Psoas muscle (tissue), 8 donors: ENCODE results near the gene FARP2. TPM values are rescaled to one million over a fixed set of nuclear protein-coding genes. Genes with fewer than 3 reads are reported as not detected.

Experiments used
- ATAC-seq, 4 donors: fragments of 200-7000 bp; cut with Tn5 transposase; one replicate each; pipeline ENCODE4 v1.9.1; 2020; ENCODE audit warnings: moderate library complexity in 3 of 4, mild to moderate bottlenecking in 2 of 4
- DNase-seq, 2 donors: peaks; one replicate each; pipeline ENCODE4 v3.0.0-alpha.2; 2020
- H3K27ac ChIP-seq: fragments of 200-600 bp; one replicate; pipeline ENCODE4 v1.8.0; 2022
- H3K27me3 ChIP-seq, 3 donors: fragments of 200-600 bp in 1 of 3; one replicate each; pipeline versions ENCODE4 v1.6.1 to v1.8.0; 2013 to 2022; ENCODE audit warnings: low read length in 2 of 3, mild to moderate bottlenecking in 2 of 3, moderate library complexity in 1 of 3; ENCODE audit not compliant: insufficient read depth in 3 of 3
- H3K36me3 ChIP-seq, 2 donors: fragments of 200-600 bp in 1 of 2; one replicate each; pipeline versions ENCODE4 v1.6.1 to v1.8.0; 2013 to 2022; ENCODE audit warnings: low read depth in 1 of 2, mild to moderate bottlenecking in 1 of 2, moderate library complexity in 1 of 2; ENCODE audit not compliant: insufficient read depth in 1 of 2
- H3K4me1 ChIP-seq: fragments of 200-600 bp; one replicate; pipeline ENCODE4 v1.8.0; 2022
- H3K4me3 ChIP-seq: fragments of 200-600 bp; one replicate; pipeline ENCODE4 v1.8.0; 2022; ENCODE audit warnings: mild to moderate bottlenecking
- H3K9me3 ChIP-seq: fragments of 200-600 bp; one replicate; pipeline ENCODE4 v1.8.0; 2022
- WGBS, 3 donors: extraction: QIAGEN DNeasy Blood & Tissue Kit; methylation state at CpG; one replicate each; pipeline versions ENCODE4 v1.1.6 to v1.1.7; 2013; 5-methylcytosine and 5-hydroxymethylcytosine counted together
- intact Hi-C, 2 donors: fragments of 100-400 bp; cut with DNase I; formaldehyde crosslinking; loops; one replicate each; pipeline versions ENCODE4 v1.11.0 to v1.14.2; 2022
- polyA plus RNA-seq, 3 donors: library from polyadenylated mRNA; stranded (reverse); fragments of 200-250 nt; gene quantifications; one replicate each; pipeline ENCODE4 v1.2.3, GENCODE V29; 2013
- total RNA-seq, 4 donors: library from RNA; stranded (reverse); fragmentation: NEBNext Ultra II Directional in 2 of 4; extraction: Animal tissue kit (Norgen Biotek cat#: 25700) in 2 of 4; gene quantifications; one replicate each; pipeline versions ENCODE4 v1.2.1 to v1.2.4, GENCODE V29; 2021 to 2023
- TF ChIP-seq, protein P1 (sequence below): fragments of 200-600 bp; IDR thresholded peaks from one replicate; pipeline ENCODE4 v1.8.0; 2022; ENCODE audit warnings: antibody characterized with exemption
- donor health status: healthy with polysubstance abuse.
- donor health status: DM: no; HTN: no; CAD: no; lungs with moderate emphysema.
- donor health status: Bipolar disorder and iron deficiency.
- donor health status: healthy.
- donor health status: DM: yes; HTN: yes; CAD: no.
- donor health status: DM: no; HTN: no; CAD: no.
- donor health status: DM: no; HTN: no; CAD: no.
- donor health status: DM: yes; HTN: yes; CAD: no.

The FARP2 gene
- total and polyA plus RNA-seq, 7 donors = 5.8 to 18.4 (median 17.4) TPM

GRCh38 chr2:241461693-241462677, 105.9 kb downstream of the FARP2 start:
- WGBS, 3 donors = 93 to 94% (median 93%) methylated on average over 19 of the region's 19 CpGs
- ATAC-seq = no peak
- no peaks in the 10 kb centered on the region for H3K4me1 ChIP-seq
- no peaks in the 10 kb centered on the region for H3K27me3 ChIP-seq
- intact Hi-C loops = no loop called here
- no peak for DNase-seq
- peaks cover 0 to 24% of the 10 kb centered on the region in 2 donors for H3K36me3 ChIP-seq
- TF ChIP-seq, protein P1, sequence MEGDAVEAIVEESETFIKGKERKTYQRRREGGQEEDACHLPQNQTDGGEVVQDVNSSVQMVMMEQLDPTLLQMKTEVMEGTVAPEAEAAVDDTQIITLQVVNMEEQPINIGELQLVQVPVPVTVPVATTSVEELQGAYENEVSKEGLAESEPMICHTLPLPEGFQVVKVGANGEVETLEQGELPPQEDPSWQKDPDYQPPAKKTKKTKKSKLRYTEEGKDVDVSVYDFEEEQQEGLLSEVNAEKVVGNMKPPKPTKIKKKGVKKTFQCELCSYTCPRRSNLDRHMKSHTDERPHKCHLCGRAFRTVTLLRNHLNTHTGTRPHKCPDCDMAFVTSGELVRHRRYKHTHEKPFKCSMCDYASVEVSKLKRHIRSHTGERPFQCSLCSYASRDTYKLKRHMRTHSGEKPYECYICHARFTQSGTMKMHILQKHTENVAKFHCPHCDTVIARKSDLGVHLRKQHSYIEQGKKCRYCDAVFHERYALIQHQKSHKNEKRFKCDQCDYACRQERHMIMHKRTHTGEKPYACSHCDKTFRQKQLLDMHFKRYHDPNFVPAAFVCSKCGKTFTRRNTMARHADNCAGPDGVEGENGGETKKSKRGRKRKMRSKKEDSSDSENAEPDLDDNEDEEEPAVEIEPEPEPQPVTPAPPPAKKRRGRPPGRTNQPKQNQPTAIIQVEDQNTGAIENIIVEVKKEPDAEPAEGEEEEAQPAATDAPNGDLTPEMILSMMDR = no peak
- no peaks in the 10 kb centered on the region for H3K9me3 ChIP-seq
- no peak overlapping the region for H3K4me3 ChIP-seq
- H3K27ac ChIP-seq = no peak overlapping the region

DNA sequence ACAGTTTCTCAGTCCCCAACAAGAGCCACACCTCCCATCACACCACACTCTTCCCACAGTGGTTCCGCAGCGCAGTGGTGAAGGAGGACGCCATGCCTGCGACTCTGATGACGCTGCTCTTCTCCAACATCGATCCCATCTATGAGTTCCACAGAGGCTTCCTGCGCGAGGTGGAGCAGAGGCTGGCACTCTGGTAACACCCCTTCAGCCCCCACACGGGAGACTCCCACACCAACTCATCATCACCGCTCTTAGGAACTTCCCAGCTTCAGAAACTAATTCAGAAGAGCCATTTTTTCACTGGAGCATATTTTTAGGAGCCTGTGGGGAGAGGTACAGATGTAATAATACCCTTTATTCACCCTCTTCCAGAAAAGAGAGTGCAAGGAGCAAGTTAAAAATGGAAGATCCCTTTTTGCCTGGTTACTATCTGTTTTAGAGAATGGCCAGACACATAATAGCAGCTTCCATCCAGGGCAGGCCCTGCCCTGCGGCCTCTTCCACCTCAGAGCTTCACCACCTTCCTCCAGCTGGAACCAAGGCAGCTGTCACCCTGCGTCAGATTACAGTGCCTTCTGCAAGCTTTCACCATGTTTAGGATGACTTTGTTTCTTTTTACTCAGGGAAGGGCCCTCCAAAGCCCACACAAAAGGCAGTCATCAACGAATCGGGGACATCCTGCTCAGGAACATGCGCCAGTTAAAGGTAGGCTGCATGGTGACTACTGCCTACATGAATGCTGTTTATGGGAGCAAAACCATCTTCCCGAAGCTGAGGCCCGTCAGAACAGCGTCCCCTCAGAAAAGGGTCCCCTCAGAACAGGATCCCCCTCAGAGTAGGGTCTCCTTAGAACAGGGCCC, 107.4 kb downstream of the FARP2 start:
- WGBS, 3 donors = 84 to 87% (median 84%) methylated on average over 18 of the region's 18 CpGs
- no peaks in the 10 kb centered on the region for H3K9me3 ChIP-seq
- ATAC-seq (no peak), DNase-seq (no peak)
- no peak overlapping the region for H3K4me3 ChIP-seq
- H3K36me3 ChIP-seq = peaks cover 0 to 28% of the 10 kb centered on the region in 2 donors
- no peak overlapping the region for H3K27ac ChIP-seq
- TF ChIP-seq, protein P1 = no peak
- intact Hi-C loops = no loop called here
- no peaks in the 10 kb centered on the region for H3K4me1 ChIP-seq
- H3K27me3 ChIP-seq = no peaks in the 10 kb centered on the region

DNA sequence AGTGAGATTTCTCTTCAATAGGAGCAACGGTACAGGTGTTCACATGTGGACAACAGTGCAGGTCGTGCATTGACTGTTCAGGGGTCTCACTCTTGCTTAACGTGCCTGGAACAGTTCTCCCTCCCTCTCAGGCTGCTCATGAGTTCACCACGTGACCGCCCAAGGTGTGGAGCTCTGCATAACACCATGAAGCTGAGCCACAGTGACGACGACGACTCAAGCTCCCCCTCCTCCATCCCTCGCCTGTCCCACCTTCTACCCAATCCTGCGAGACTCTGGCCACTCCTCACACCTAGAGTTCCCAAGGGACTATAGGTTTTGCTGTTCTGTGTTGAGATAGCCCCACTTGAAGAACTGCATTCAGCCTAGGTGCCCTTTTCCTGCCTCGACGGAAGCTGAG, 109.5 kb downstream of the FARP2 start:
- peaks cover 0 to 35% of the 10 kb centered on the region in 2 donors for H3K36me3 ChIP-seq
- ATAC-seq (no peak), DNase-seq (no peak)
- TF ChIP-seq, protein P1 = no peak
- no peak overlapping the region for H3K27ac ChIP-seq
- intact Hi-C loops = no loop called here
- H3K4me1 ChIP-seq = no peaks in the 10 kb centered on the region
- no peaks in the 10 kb centered on the region for H3K27me3 ChIP-seq
- H3K9me3 ChIP-seq = no peaks in the 10 kb centered on the region
- no peak overlapping the region for H3K4me3 ChIP-seq
- 72 to 82% (median 77%) methylated on average over 12 of the region's 12 CpGs for WGBS, 3 donors

- intact Hi-C loops = no loop called here
- no peaks in the 10 kb centered on the region for H3K27me3 ChIP-seq
- 82 to 94% (median 85%) methylated on average over 8 to 10 of the region's 10 CpGs for whole genome bisulfite sequencing, 3 donors
- H3K9me3 ChIP-seq = no peaks in the 10 kb centered on the region
- TF ChIP-seq, protein P1 = no peak
- H3K27ac ChIP-seq = no peak overlapping the region
- DNase-seq = no peak
- peak in 1 of 4 donors; percentile 25 for ATAC-seq
- no peak overlapping the region for H3K4me3 ChIP-seq
- peaks cover 0 to 35% of the 10 kb centered on the region in 2 donors for H3K36me3 ChIP-seq
- H3K4me1 ChIP-seq = no peaks in the 10 kb centered on the region
Measured at GRCh38 chr2:241466230-241466629, 110.1 kb downstream of the FARP2 start.
